Measurements from ENCODE around the gene PTPRF.

DNA sequence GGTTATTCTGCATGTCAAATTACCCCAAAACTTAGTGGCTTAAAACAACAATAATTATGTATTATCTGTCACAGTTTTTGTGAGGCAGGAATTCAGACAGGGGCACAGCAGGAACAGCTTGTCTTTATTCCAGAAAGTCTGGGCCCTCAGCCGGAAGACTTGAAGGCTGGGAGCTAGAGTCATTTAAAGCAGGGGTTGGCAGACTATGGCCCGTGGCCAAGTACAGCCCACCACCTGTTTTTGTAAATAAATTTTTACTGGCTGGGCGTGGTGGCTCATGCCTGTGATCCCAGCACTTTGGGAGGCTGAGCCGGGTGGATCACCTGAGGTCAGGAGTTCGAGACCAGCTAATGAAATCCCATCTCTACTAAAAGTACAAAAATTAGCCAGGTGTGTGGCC, 79.7 kb downstream of the PTPRF start:
- TF ChIP-seq, protein P1, sequence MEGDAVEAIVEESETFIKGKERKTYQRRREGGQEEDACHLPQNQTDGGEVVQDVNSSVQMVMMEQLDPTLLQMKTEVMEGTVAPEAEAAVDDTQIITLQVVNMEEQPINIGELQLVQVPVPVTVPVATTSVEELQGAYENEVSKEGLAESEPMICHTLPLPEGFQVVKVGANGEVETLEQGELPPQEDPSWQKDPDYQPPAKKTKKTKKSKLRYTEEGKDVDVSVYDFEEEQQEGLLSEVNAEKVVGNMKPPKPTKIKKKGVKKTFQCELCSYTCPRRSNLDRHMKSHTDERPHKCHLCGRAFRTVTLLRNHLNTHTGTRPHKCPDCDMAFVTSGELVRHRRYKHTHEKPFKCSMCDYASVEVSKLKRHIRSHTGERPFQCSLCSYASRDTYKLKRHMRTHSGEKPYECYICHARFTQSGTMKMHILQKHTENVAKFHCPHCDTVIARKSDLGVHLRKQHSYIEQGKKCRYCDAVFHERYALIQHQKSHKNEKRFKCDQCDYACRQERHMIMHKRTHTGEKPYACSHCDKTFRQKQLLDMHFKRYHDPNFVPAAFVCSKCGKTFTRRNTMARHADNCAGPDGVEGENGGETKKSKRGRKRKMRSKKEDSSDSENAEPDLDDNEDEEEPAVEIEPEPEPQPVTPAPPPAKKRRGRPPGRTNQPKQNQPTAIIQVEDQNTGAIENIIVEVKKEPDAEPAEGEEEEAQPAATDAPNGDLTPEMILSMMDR (IDR thresholded peaks at IDR 0.05; ENCODE audit: insufficient read depth, low read length, poor library complexity, severe bottlenecking) = no peak
- no peak for TF ChIP-seq EZH2phosphoT487 (conservative IDR thresholded peaks at IDR 0.05; ENCODE audit: low read length)
